Psoas muscle (tissue), 8 donors: ENCODE results near the gene PARP8. TPM values are rescaled to one million over a fixed set of nuclear protein-coding genes. Genes with fewer than 3 reads are reported as not detected.

Experiments
- ATAC-seq, 4 donors: fragments of 200-7000 bp; cut with Tn5 transposase; one replicate each; pipeline ENCODE4 v1.9.1; 2020; ENCODE audit warnings: moderate library complexity in 3 of 4, mild to moderate bottlenecking in 2 of 4
- DNase-seq, 2 donors: peaks; one replicate each; pipeline ENCODE4 v3.0.0-alpha.2; 2020
- H3K27ac ChIP-seq: fragments of 200-600 bp; one replicate; pipeline ENCODE4 v1.8.0; 2022
- H3K27me3 ChIP-seq, 3 donors: fragments of 200-600 bp in 1 of 3; one replicate each; pipeline versions ENCODE4 v1.6.1 to v1.8.0; 2013 to 2022; ENCODE audit warnings: low read length in 2 of 3, mild to moderate bottlenecking in 2 of 3, moderate library complexity in 1 of 3; ENCODE audit not compliant: insufficient read depth in 3 of 3
- H3K36me3 ChIP-seq, 2 donors: fragments of 200-600 bp in 1 of 2; one replicate each; pipeline versions ENCODE4 v1.6.1 to v1.8.0; 2013 to 2022; ENCODE audit warnings: low read depth in 1 of 2, mild to moderate bottlenecking in 1 of 2, moderate library complexity in 1 of 2; ENCODE audit not compliant: insufficient read depth in 1 of 2
- H3K4me1 ChIP-seq: fragments of 200-600 bp; one replicate; pipeline ENCODE4 v1.8.0; 2022
- H3K4me3 ChIP-seq: fragments of 200-600 bp; one replicate; pipeline ENCODE4 v1.8.0; 2022; ENCODE audit warnings: mild to moderate bottlenecking
- H3K9me3 ChIP-seq: fragments of 200-600 bp; one replicate; pipeline ENCODE4 v1.8.0; 2022
- CTCF ChIP-seq: fragments of 200-600 bp; IDR thresholded peaks from one replicate; pipeline ENCODE4 v1.8.0; 2022; ENCODE audit warnings: antibody characterized with exemption
- WGBS, 3 donors: extraction: QIAGEN DNeasy Blood & Tissue Kit; methylation state at CpG; one replicate each; pipeline versions ENCODE4 v1.1.6 to v1.1.7; 2013; 5-methylcytosine and 5-hydroxymethylcytosine counted together
- intact Hi-C, 2 donors: fragments of 100-400 bp; cut with DNase I; formaldehyde crosslinking; loops; one replicate each; pipeline versions ENCODE4 v1.11.0 to v1.14.2; 2022
- polyA plus RNA-seq, 3 donors: library from polyadenylated mRNA; stranded (reverse); fragments of 200-250 nt; gene quantifications; one replicate each; pipeline ENCODE4 v1.2.3, GENCODE V29; 2013
- total RNA-seq, 4 donors: library from RNA; stranded (reverse); fragmentation: NEBNext Ultra II Directional in 2 of 4; extraction: Animal tissue kit (Norgen Biotek cat#: 25700) in 2 of 4; gene quantifications; one replicate each; pipeline versions ENCODE4 v1.2.1 to v1.2.4, GENCODE V29; 2021 to 2023
- donor health status: healthy with polysubstance abuse.
- donor health status: DM: no; HTN: no; CAD: no; lungs with moderate emphysema.
- donor health status: Bipolar disorder and iron deficiency.
- donor health status: healthy.
- donor health status: DM: yes; HTN: yes; CAD: no.
- donor health status: DM: no; HTN: no; CAD: no.
- donor health status: DM: no; HTN: no; CAD: no.
- donor health status: DM: yes; HTN: yes; CAD: no.

The PARP8 gene
- total and polyA plus RNA-seq, 7 donors = 0.52 to 4.7 (median 1.5) TPM

GRCh38 chr5:50647726-50648125 is 18.7 kb upstream of the PARP8 start:
- no peak for TF ChIP-seq CTCF
- Histone ChIP-seq H3K27ac (no peak overlapping the region), H3K36me3 (no peaks in the 10 kb centered on the region), H3K27me3 (no peaks in the 10 kb centered on the region), H3K9me3 (no peaks in the 10 kb centered on the region), H3K4me1 (no peaks in the 10 kb centered on the region), H3K4me3 (no peak overlapping the region)
- DNase-seq (no peak), ATAC-seq (no peak)
- 61 to 92% (median 76%) methylated on average over 3 of the region's 3 CpGs for WGBS, 3 donors
- intact Hi-C loops = no loop called here

GRCh38 chr5:50653946-50654345 is 12.5 kb upstream of the PARP8 start:
- 65 to 77% (median 70%) methylated on average over 3 of the region's 3 CpGs for WGBS, 3 donors
- Histone ChIP-seq H3K27me3 (no peaks in the 10 kb centered on the region), H3K9me3 (no peaks in the 10 kb centered on the region), H3K27ac (no peak overlapping the region), H3K4me3 (no peak overlapping the region), H3K4me1 (no peaks in the 10 kb centered on the region), H3K36me3 (no peaks in the 10 kb centered on the region)
- intact Hi-C loops = no loop called here
- no peak for TF ChIP-seq CTCF
- no peak for DNase-seq
- no peak for ATAC-seq

DNA sequence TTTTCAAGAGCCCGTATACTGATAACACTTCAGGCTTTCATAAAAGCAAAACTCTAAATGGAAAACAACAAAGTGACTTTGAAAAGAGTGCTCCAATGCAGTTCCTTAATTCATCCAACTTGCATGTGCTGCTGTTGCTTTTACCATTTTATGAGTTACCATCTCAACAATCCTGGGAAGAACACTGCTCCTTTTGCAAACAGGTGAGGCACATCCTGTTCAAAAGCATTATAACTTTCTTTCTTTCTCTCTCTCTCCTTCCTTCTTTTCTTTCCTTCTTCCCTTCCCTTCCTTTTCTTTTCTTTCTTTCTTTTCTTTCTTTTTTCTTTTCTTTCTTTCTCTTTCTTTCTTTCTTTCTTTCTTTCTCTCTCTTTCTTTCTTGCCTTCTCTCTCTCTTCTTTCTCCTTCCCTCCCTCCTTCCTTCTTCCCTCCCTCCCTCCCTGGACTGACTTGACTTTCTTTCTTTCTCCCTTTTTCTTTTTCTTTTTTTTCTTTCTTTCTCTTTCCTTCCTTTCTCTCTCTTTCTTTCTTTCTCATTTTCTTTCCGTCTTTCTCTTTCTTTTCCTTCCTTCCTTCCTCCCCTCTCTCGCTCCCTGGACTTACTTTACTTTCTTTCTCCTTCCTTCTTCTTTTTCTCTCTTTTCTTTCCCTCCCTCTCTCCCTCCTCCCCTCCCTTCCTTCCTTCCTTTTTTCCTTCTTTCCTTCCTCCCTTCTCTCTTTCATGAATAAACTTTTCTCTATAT is 11.2 kb upstream of the PARP8 start:
- TF ChIP-seq CTCF = no peak
- 51 to 59% (median 55%) methylated on average over 3 of the region's 3 CpGs for WGBS, 3 donors
- no peak for DNase-seq

GRCh38 chr5:50655810-50656205 is 10.6 kb upstream of the PARP8 start:
- no peak for ATAC-seq

More for the DNA sequence above, 11.2 kb upstream of the PARP8 start:
- no peaks in the 10 kb centered on the region for H3K27me3 ChIP-seq
- H3K36me3 ChIP-seq = no peaks in the 10 kb centered on the region
- H3K4me1 ChIP-seq = no peaks in the 10 kb centered on the region
- ATAC-seq = no peak
- H3K9me3 ChIP-seq = no peaks in the 10 kb centered on the region
- H3K27ac ChIP-seq = no peak overlapping the region
- intact Hi-C loops = no loop called here
- no peak overlapping the region for H3K4me3 ChIP-seq

More at GRCh38 chr5:50655810-50656205, 10.6 kb upstream of the PARP8 start:
- H3K9me3 ChIP-seq = no peaks in the 10 kb centered on the region
- H3K4me1 ChIP-seq = no peaks in the 10 kb centered on the region
- 79 to 81% (median 81%) methylated on average over 2 of the region's 2 CpGs for WGBS, 3 donors
- H3K27ac ChIP-seq = no peak overlapping the region
- no peak overlapping the region for H3K4me3 ChIP-seq
- no peak for TF ChIP-seq CTCF
- intact Hi-C loops = no loop called here
- DNase-seq = no peak
- no peaks in the 10 kb centered on the region for H3K36me3 ChIP-seq
- H3K27me3 ChIP-seq = no peaks in the 10 kb centered on the region
